Ramos (cell line): Measurements from ENCODE around the gene MRPS14.

ENCODE experiments used
- in situ Hi-C: fragments of 300-500 bp; cut with MboI; formaldehyde crosslinking; loops from one replicate; pipeline ENCODE4 v1.14.3; 2022; ENCODE audit warnings: low sequenced_read_pairs; ENCODE audit not compliant: unreplicated experiment

The MRPS14 gene

GRCh38 chr1:174990382-174990999 is 32.7 kb downstream of the MRPS14 start:
- in situ Hi-C loops = loop anchor here (5.0 kb wide), 1 partner anchor 218 kb away; no protein-coding TSS in a partner anchor

GRCh38 chr1:174989536-174990220 is 33.5 kb downstream of the MRPS14 start:
- in situ Hi-C loops = loop anchor here (5.0 kb wide), 1 partner anchor 217 kb away; no protein-coding TSS in a partner anchor

- in situ Hi-C loops = no loop called here
Measured at GRCh38 chr1:174988986-174989385, 34.2 kb downstream of the MRPS14 start.

DNA sequence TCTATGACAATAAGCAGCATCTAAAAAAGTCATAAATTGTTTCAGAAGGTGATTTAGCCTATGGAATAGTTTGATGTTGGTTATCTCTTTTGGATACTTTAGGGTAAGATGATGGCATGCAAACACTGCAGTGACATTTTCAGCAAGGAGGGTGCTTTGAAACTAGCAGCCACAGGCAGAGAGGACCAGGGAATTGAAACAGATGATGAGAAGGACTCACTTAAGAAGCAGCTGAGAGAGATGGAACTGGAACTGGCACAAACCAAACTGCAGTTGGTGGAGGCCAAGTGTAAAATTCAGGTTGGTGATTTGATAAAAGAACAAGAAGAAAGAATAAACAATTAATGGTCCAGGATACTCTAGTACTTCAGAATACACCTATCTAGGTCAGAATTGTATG is 34.7 kb downstream of the MRPS14 start:
- in situ Hi-C loops = no loop called here

GRCh38 chr1:174984952-174985351 is 38.3 kb downstream of the MRPS14 start:
- in situ Hi-C loops = no loop called here

GRCh38 chr1:174982971-174983689 is 40.1 kb downstream of the MRPS14 start:
- in situ Hi-C loops = no loop called here

GRCh38 chr1:174976436-174977108 is 46.7 kb downstream of the MRPS14 start:
- in situ Hi-C loops = no loop called here

- in situ Hi-C loops = no loop called here
Measured at GRCh38 chr1:174975764-174976163, 47.5 kb downstream of the MRPS14 start.

- in situ Hi-C loops = no loop called here
Measured at GRCh38 chr1:174974711-174975119, 48.5 kb downstream of the MRPS14 start.

GRCh38 chr1:174971902-174972301 is 51.3 kb downstream of the MRPS14 start:
- in situ Hi-C loops = no loop called here

DNA sequence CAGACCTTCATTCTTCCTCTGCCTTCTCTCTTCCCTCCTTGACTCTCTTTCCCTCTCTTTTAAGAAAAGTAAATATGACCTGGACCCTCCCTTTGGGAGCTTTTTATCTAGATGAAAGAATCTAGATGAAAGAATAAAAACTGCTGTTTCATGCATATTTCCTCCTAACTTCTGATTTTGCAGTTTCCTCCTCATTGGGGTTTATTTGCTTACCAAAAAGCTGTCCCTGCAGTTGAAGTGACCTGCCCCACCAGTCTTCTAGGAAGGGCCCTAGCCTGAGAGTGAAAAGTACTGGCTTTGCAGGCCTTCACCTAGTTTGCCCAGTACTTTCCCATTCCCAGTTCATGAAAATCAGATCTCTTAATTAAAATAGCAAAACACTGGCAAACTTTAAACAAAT is 51.8 kb downstream of the MRPS14 start:
- in situ Hi-C loops = no loop called here

- in situ Hi-C loops = no loop called here
Measured at GRCh38 chr1:174969977-174970376, 53.2 kb downstream of the MRPS14 start.

DNA sequence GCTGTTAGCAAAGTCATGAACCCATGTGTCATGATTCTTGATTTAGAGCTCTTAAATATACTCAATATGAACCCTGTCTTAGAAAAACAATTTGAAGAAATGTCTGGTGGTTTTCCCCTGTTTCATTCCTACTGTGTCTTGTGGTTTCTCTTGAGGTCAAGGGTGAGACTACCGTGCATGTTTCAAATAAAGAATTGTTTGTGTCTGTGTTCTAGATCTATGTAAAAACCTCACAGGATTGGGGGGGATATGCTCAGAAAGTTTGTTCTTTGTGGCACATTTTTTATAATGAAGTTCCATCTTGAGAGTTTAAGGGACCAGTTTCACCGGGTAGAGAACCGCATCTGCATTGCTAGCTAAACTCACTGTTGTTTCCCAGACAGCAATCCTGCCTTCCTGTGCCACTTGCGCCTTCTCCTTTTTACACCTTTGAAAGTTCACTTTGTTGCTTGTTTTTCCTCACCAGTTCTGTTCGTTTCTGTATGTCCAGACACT is 54.4 kb downstream of the MRPS14 start:
- in situ Hi-C loops = no loop called here

DNA sequence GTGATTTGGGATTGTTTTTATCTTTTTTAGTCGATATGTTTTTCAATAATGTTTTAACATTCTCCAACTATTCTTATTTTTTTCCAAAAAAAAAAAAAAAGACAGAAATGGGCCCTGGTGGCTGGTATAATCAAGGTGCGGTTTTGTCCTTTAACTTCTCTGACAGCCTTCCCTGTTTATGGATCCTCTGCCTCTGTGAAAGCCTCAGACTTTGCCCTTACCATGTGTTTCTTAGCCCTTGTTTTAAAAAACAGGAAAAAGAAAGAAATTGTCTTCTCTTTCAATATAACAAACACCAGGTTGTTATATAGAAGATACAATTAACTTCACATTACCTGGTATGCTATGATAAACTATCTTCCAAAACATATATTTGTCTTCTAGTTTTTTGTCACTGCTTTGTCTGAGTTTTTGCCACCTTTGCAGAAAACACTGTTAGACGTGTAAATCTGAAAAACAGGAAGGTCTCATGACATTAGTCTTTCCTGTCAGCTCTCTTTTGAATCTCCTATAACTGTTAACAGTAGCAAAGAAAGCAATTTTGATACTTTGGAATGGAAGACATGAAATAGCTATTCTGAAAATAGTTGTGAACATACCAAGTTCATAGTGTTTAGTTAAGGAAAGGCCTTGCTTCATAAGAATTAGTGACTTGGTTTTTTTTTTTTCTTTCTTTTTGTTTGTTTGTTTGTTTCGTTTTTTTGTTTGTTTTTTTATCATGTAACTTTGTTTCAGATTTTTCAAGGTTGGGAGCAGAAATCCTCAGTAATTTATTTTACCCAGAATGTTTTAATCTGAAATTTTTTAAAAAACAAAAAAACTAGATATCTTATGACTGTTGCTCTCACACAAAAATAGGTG is 55.1 kb downstream of the MRPS14 start:
- in situ Hi-C loops = no loop called here

GRCh38 chr1:174966008-174966572 is 57.1 kb downstream of the MRPS14 start:
- in situ Hi-C loops = no loop called here

GRCh38 chr1:174965362-174966007 is 57.7 kb downstream of the MRPS14 start:
- in situ Hi-C loops = no loop called here

DNA sequence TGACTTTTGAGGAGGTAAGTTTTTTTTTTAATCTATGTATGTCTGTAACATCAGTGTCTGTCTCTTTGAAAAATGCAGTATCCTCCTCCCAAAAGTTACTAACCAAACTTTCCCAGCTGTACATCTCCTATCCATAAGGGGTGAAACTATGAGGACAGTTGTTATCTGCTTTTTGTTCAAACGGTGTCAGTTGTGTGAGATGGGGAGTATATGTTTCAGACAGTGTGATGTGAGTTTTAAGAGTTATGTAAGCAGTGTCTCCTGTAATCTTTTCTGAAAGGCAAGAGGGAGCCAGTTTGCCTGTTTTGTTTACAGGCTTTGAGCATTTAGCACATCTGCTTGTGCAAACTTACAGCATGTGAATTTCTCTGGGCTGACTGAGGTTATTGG is 58.3 kb downstream of the MRPS14 start:
- in situ Hi-C loops = no loop called here

- in situ Hi-C loops = no loop called here
Measured at GRCh38 chr1:174964261-174964971, 58.8 kb downstream of the MRPS14 start.
